Transverse colon (tissue), 4 donors: ENCODE results near the gene HPN.

Experiments used
- EP300 ChIP-seq: sonication (generic); formaldehyde crosslinking; IDR thresholded peaks from one replicate; pipeline ENCODE4 v1.6.1; 2017; ENCODE audit warnings: antibody characterized with exemption, low read depth
- POLR2A ChIP-seq: fragments of 450-650 bp; IDR thresholded peaks from one replicate; pipeline ENCODE4 v1.6.1; 2016; ENCODE audit warnings: antibody characterized with exemption, mild to moderate bottlenecking, moderate library complexity
- POLR2AphosphoS5 ChIP-seq, 3 donors: sonication (generic); formaldehyde crosslinking; IDR thresholded peaks; one replicate each; pipeline ENCODE4 v1.6.1; 2016; ENCODE audit warnings: antibody characterized with exemption in 3 of 3
- TF ChIP-seq, protein P1 (sequence below), 5 experiments: fragments of 200-600 bp in 3 of 5; fragments of 450-650 bp in 2 of 5; sonication (generic) in 3 of 5; IDR thresholded peaks; 1 replicate in 2 of 5; 2 replicates in 3 of 5; pipeline ENCODE4 v1.5.1; 2016 to 2017; ENCODE audit warnings: antibody characterized with exemption in 5 of 5, inconsistent platforms in 3 of 5, mild to moderate bottlenecking in 2 of 5, moderate library complexity in 1 of 5

GRCh38 chr19:35015954-35016351, 25.6 kb upstream of the HPN start:
- TF ChIP-seq, protein P1, sequence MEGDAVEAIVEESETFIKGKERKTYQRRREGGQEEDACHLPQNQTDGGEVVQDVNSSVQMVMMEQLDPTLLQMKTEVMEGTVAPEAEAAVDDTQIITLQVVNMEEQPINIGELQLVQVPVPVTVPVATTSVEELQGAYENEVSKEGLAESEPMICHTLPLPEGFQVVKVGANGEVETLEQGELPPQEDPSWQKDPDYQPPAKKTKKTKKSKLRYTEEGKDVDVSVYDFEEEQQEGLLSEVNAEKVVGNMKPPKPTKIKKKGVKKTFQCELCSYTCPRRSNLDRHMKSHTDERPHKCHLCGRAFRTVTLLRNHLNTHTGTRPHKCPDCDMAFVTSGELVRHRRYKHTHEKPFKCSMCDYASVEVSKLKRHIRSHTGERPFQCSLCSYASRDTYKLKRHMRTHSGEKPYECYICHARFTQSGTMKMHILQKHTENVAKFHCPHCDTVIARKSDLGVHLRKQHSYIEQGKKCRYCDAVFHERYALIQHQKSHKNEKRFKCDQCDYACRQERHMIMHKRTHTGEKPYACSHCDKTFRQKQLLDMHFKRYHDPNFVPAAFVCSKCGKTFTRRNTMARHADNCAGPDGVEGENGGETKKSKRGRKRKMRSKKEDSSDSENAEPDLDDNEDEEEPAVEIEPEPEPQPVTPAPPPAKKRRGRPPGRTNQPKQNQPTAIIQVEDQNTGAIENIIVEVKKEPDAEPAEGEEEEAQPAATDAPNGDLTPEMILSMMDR (IDR thresholded peaks at IDR 0.05) = no peak
- TF ChIP-seq POLR2A (no peak), POLR2AphosphoS5 (IDR thresholded peaks at IDR 0.05) (no peak), EP300 (no peak)
